Ovary (tissue), 3 donors: ENCODE data around the gene P2RX1.

Experiments
- POLR2A ChIP-seq: fragments of 450-650 bp; IDR thresholded peaks from one replicate; pipeline ENCODE4 v1.6.1; 2017; ENCODE audit warnings: antibody characterized with exemption, mild to moderate bottlenecking, moderate library complexity
- TF ChIP-seq, protein P1 (sequence below), 3 donors: fragments of 450-650 bp in 2 of 3; fragments of 200-600 bp in 1 of 3; IDR thresholded peaks; one replicate each; pipeline versions ENCODE4 v1.5.1 to v1.8.0; 2016 to 2022; ENCODE audit warnings: antibody characterized with exemption in 3 of 3, mild to moderate bottlenecking in 1 of 3
- donor health status: DM: no; HTN: no; CAD: no.

- TF ChIP-seq, protein P1, sequence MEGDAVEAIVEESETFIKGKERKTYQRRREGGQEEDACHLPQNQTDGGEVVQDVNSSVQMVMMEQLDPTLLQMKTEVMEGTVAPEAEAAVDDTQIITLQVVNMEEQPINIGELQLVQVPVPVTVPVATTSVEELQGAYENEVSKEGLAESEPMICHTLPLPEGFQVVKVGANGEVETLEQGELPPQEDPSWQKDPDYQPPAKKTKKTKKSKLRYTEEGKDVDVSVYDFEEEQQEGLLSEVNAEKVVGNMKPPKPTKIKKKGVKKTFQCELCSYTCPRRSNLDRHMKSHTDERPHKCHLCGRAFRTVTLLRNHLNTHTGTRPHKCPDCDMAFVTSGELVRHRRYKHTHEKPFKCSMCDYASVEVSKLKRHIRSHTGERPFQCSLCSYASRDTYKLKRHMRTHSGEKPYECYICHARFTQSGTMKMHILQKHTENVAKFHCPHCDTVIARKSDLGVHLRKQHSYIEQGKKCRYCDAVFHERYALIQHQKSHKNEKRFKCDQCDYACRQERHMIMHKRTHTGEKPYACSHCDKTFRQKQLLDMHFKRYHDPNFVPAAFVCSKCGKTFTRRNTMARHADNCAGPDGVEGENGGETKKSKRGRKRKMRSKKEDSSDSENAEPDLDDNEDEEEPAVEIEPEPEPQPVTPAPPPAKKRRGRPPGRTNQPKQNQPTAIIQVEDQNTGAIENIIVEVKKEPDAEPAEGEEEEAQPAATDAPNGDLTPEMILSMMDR (IDR thresholded peaks at IDR 0.05), result no peak
- TF ChIP-seq POLR2A, result no peak
Measured at GRCh38 chr17:3880983-3881382, 35.3 kb downstream of the P2RX1 start.
